Lung (tissue), 12 donors: ENCODE data around the gene CCNT1. TPM values are rescaled to one million over a fixed set of nuclear protein-coding genes. Genes with fewer than 3 reads are reported as not detected.

ENCODE experiments used
- ATAC-seq: fragments of 200-7000 bp; cut with Tn5 transposase; one replicate; pipeline ENCODE4 v1.9.1; 2020; ENCODE audit warnings: moderate number of reproducible peaks; ENCODE audit not compliant: insufficient read depth, low FRiP score
- DNase-seq, 3 donors: peaks; one replicate each; pipeline ENCODE4 v3.0.0-alpha.2; 2013 to 2017
- H3K27ac ChIP-seq, 2 donors: one replicate each; pipeline ENCODE4 v1.5.1; 2013; ENCODE audit warnings: mild to moderate bottlenecking in 2 of 2, moderate library complexity in 2 of 2, control low read depth in 1 of 2, inconsistent platforms in 1 of 2, low read depth in 1 of 2, low read length in 1 of 2
- H3K27me3 ChIP-seq, 3 donors: one replicate each; pipeline ENCODE4 v1.5.1; 2013; ENCODE audit warnings: low read length in 2 of 3; ENCODE audit not compliant: control insufficient read depth in 3 of 3, insufficient read depth in 3 of 3
- H3K36me3 ChIP-seq, 4 donors: one replicate each; pipeline ENCODE4 v1.5.1; 2013; ENCODE audit warnings: low read length in 4 of 4, mild to moderate bottlenecking in 1 of 4, moderate library complexity in 1 of 4; ENCODE audit not compliant: control insufficient read depth in 4 of 4, insufficient read depth in 4 of 4
- H3K4me1 ChIP-seq, 5 donors: one replicate each; pipeline ENCODE4 v1.5.1; 2013; ENCODE audit warnings: low read length in 5 of 5, mild to moderate bottlenecking in 2 of 5, moderate library complexity in 1 of 5; ENCODE audit not compliant: control insufficient read depth in 5 of 5, insufficient read depth in 5 of 5
- H3K4me3 ChIP-seq: one replicate; pipeline ENCODE4 v1.5.1; 2013; ENCODE audit warnings: mild to moderate bottlenecking, control low read depth, moderate library complexity
- H3K9ac ChIP-seq, 2 donors: one replicate each; pipeline ENCODE4 v1.5.1; 2013; ENCODE audit warnings: low read length in 2 of 2, control low read depth in 1 of 2; ENCODE audit not compliant: insufficient read depth in 1 of 2
- H3K9me3 ChIP-seq, 4 donors: one replicate each; pipeline ENCODE4 v1.5.1; 2013; ENCODE audit warnings: low read length in 3 of 4, mild to moderate bottlenecking in 1 of 4, moderate library complexity in 1 of 4; ENCODE audit not compliant: control insufficient read depth in 4 of 4, insufficient read depth in 3 of 4
- CTCF ChIP-seq: IDR thresholded peaks from 2 replicates; pipeline ENCODE4 v1.5.1; 2012; ENCODE audit warnings: mild to moderate bottlenecking; ENCODE audit errors: control extremely low read depth, extremely low read depth
- WGBS, 2 donors: extraction: QIAGEN DNeasy Blood & Tissue Kit; methylation state at CpG; one replicate each; pipeline ENCODE4 v1.1.7; 2013; 5-methylcytosine and 5-hydroxymethylcytosine counted together
- polyA plus RNA-seq, 2 donors: library from polyadenylated mRNA; stranded (reverse); fragments of 200-250 nt; gene quantifications; one replicate each; pipeline ENCODE4 v1.2.1, GENCODE V29; 2013
- total RNA-seq, 2 donors: library from RNA; depleted of rRNA in 1 of 2; stranded (reverse); fragments of >200 nt in 1 of 2; gene quantifications; one replicate each; pipeline ENCODE4 v1.2.1, GENCODE V29; 2014 to 2021
- donor health status: control.
- donor health status: control.
- donor health status: Bipolar disorder and iron deficiency.
- donor health status: healthy.
- donor health status: DM: yes; HTN: yes; CAD: no.

CCNT1 gene
- total and polyA plus RNA-seq, 4 donors: 4.8 to 41.1 (median 16.2) TPM

GRCh38 chr12:48687592-48687991 is 28.9 kb downstream of the CCNT1 start:
- TF ChIP-seq CTCF: no peak
- no peak for DNase-seq

GRCh38 chr12:48686615-48687334 is 29.7 kb downstream of the CCNT1 start:
- H3K4me1 ChIP-seq: peaks cover 0 to 30% (median 18%) of the 10 kb centered on the region in 5 donors
- H3K4me3 ChIP-seq: no peak overlapping the region
- no peak overlapping the region for H3K9ac ChIP-seq
- TF ChIP-seq CTCF: no peak
- H3K9me3 ChIP-seq: no peaks in the 10 kb centered on the region
- DNase-seq: no peak
- ATAC-seq: no peak
- WGBS, 2 donors: 92 to 96% methylated on average over 6 of the region's 6 CpGs
- no peak overlapping the region for H3K27ac ChIP-seq
- peaks cover 0 to 3% (median under 1%) of the 10 kb centered on the region in 4 donors for H3K36me3 ChIP-seq
- peaks cover 0 to 2% (median 0%) of the 10 kb centered on the region in 3 donors for H3K27me3 ChIP-seq

More at GRCh38 chr12:48687592-48687991, 28.9 kb downstream of the CCNT1 start:
- Histone ChIP-seq H3K27ac (no peak overlapping the region), H3K4me3 (no peak overlapping the region), H3K36me3 (peaks cover 0 to 7% (median 2%) of the 10 kb centered on the region in 4 donors), H3K9me3 (no peaks in the 10 kb centered on the region), H3K9ac (no peak overlapping the region), H3K4me1 (peaks cover 0 to 31% (median 18%) of the 10 kb centered on the region in 5 donors), H3K27me3 (peaks cover 0 to 2% (median 0%) of the 10 kb centered on the region in 3 donors)
- ATAC-seq: no peak
- WGBS, 2 donors: 83 to 87% methylated on average over 4 of the region's 4 CpGs

GRCh38 chr12:48686037-48686595 is 30.4 kb downstream of the CCNT1 start:
- Histone ChIP-seq H3K9ac (no peak overlapping the region), H3K4me3 (no peak overlapping the region), H3K27me3 (peaks cover 0 to 2% (median 0%) of the 10 kb centered on the region in 3 donors), H3K36me3 (peaks cover 0 to 3% (median 0%) of the 10 kb centered on the region in 4 donors), H3K4me1 (peaks cover 0 to 25% (median 14%) of the 10 kb centered on the region in 5 donors), H3K27ac (no peak overlapping the region), H3K9me3 (no peaks in the 10 kb centered on the region)
- no peak for ATAC-seq
- WGBS, 2 donors: 54 to 56% methylated on average over 3 of the region's 3 CpGs
- no peak for TF ChIP-seq CTCF
- no peak for DNase-seq
